GM12891 (cell line): Measurements from ENCODE around the gene GBF1.

Experiments
- PAX5 ChIP-seq: IDR thresholded peaks from 2 replicates; pipeline ENCODE4 v1.6.1; 2011; ENCODE audit warnings: low read length, moderate library complexity, mild to moderate bottlenecking; ENCODE audit not compliant: insufficient read depth, severe bottlenecking
- POLR2A ChIP-seq: IDR thresholded peaks from 2 replicates; pipeline ENCODE4 v1.6.1; 2011; ENCODE audit warnings: low read depth, low read length, control low read depth
- POLR2AphosphoS5 ChIP-seq: IDR thresholded peaks from 2 replicates; pipeline ENCODE4 v1.6.1; 2011; ENCODE audit warnings: low read depth, low read length, control low read depth
- SPI1 ChIP-seq: IDR thresholded peaks from 2 replicates; pipeline ENCODE4 v1.6.1; 2011; ENCODE audit warnings: low read depth, low read length, control low read depth
- TAF1 ChIP-seq: IDR thresholded peaks from 2 replicates; pipeline ENCODE4 v1.6.1; 2011; ENCODE audit warnings: low read depth, low read length, control low read depth

DNA sequence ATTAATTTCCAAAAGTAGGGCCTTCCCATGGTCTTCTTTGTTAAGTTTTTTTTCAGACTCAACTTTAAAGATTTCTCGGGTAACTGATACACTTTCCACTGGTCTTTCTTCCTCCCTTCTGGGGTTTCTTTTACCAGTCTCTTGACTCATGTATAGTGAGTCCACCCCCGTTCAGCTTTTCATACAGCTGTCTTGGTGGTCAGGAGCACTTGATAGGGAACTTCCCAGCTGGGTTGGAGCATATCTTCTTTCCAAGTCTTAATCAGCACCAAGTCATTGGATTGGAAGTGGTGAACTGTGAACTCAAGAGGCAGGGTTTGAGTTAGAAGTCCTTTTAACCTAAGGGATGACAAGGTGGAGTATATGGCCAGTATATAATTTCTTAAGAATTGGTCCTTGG lies 48.4 kb upstream of the GBF1 start:
- TF ChIP-seq POLR2A (no peak), POLR2AphosphoS5 (no peak), SPI1 (no peak), TAF1 (no peak), PAX5 (no peak)
